Neuronal stem cell (in vitro differentiated cells): Measurements from ENCODE around the gene LAMA5.
A peak's percentile ranks its signal among the peaks of the same experiment; 100 is the strongest.

Experiments
- DNase-seq: peaks from one replicate; pipeline ENCODE4 v3.0.0-alpha.2; 2013; ENCODE audit warnings: low spot score
- H2AFZ ChIP-seq: one replicate; pipeline ENCODE4 v1.6.1; 2013; ENCODE audit warnings: mild to moderate bottlenecking, low read length, inconsistent platforms
- H2AK5ac ChIP-seq: 2 replicates; pipeline ENCODE4 v1.6.1; 2013; ENCODE audit warnings: low read depth, mild to moderate bottlenecking, inconsistent platforms, low read length, moderate library complexity, mixed read lengths
- H2BK120ac ChIP-seq: 2 replicates; pipeline ENCODE4 v1.6.1; 2013; ENCODE audit warnings: low read depth, mild to moderate bottlenecking, inconsistent platforms, low read length, moderate library complexity, mixed read lengths
- H2BK12ac ChIP-seq: one replicate; pipeline ENCODE4 v1.6.1; 2013; ENCODE audit warnings: low read length, inconsistent platforms
- H2BK15ac ChIP-seq: 2 replicates; pipeline ENCODE4 v1.6.1; 2013; ENCODE audit warnings: mild to moderate bottlenecking, low read length, inconsistent platforms, mixed read lengths
- H2BK5ac ChIP-seq: one replicate; pipeline ENCODE4 v1.6.1; 2013; ENCODE audit warnings: inconsistent platforms, mild to moderate bottlenecking, low read length, moderate library complexity
- H3K14ac ChIP-seq: one replicate; pipeline ENCODE4 v1.6.1; 2013; ENCODE audit warnings: low read length, inconsistent platforms
- H3K18ac ChIP-seq: 2 replicates; pipeline ENCODE4 v1.6.1; 2013; ENCODE audit warnings: low read length, inconsistent platforms
- H3K23ac ChIP-seq: 2 replicates; pipeline ENCODE4 v1.6.1; 2013; ENCODE audit warnings: low read depth, mild to moderate bottlenecking, mixed read lengths, low read length, inconsistent platforms; ENCODE audit not compliant: poor library complexity
- H3K27ac ChIP-seq: replicated peaks from 3 replicates; pipeline ENCODE4 v1.5.1; 2013; ENCODE audit warnings: low read length, inconsistent platforms
- H3K27me3 ChIP-seq, 3 experiments: 2 replicates each; pipeline ENCODE4 v1.6.1; 2013; ENCODE audit warnings: low read length in 3 of 3, mild to moderate bottlenecking in 2 of 3, inconsistent platforms in 1 of 3, low read depth in 1 of 3, mixed read lengths in 1 of 3, moderate library complexity in 1 of 3; ENCODE audit not compliant: control insufficient read depth in 3 of 3, insufficient read depth in 3 of 3
- H3K36me3 ChIP-seq, 2 donors: replicated peaks in 1 of 2; 2 replicates each; pipeline ENCODE4 v1.6.1; 2013; ENCODE audit warnings: low read length in 2 of 2; ENCODE audit not compliant: control insufficient read depth in 2 of 2, insufficient read depth in 2 of 2
- H3K4ac ChIP-seq: 2 replicates; pipeline ENCODE4 v1.6.1; 2013; ENCODE audit warnings: inconsistent platforms, mild to moderate bottlenecking, low read length, moderate library complexity
- H3K4me1 ChIP-seq, 2 donors: 1 replicate in 1 of 2; 2 replicates in 1 of 2; pipeline ENCODE4 v1.6.1; 2013; ENCODE audit warnings: low read length in 2 of 2, low read depth in 1 of 2; ENCODE audit not compliant: control insufficient read depth in 2 of 2, insufficient read depth in 1 of 2
- H3K4me2 ChIP-seq: one replicate; pipeline ENCODE4 v1.6.1; 2013; ENCODE audit warnings: mild to moderate bottlenecking, low read length, inconsistent platforms; ENCODE audit not compliant: insufficient read depth, poor library complexity, severe bottlenecking
- H3K4me3 ChIP-seq, 2 donors: 2 replicates each; pipeline ENCODE4 v1.5.1; 2013; ENCODE audit warnings: low read length in 2 of 2, mild to moderate bottlenecking in 2 of 2, inconsistent platforms in 1 of 2, moderate library complexity in 1 of 2
- H3K79me1 ChIP-seq: one replicate; pipeline ENCODE4 v1.6.1; 2013; ENCODE audit warnings: low read depth, mild to moderate bottlenecking, inconsistent platforms, low read length, moderate library complexity
- H3K9ac ChIP-seq: one replicate; pipeline ENCODE4 v1.6.1; 2013; ENCODE audit warnings: mild to moderate bottlenecking, low read depth, low read length, inconsistent platforms; ENCODE audit not compliant: poor library complexity
- H3K9me3 ChIP-seq, 2 donors: replicated peaks in 1 of 2; 2 replicates each; pipeline versions ENCODE3 to v1.6.1; 2013; ENCODE audit warnings: low read length in 2 of 2, mild to moderate bottlenecking in 2 of 2, inconsistent platforms in 1 of 2, low read depth in 1 of 2, mixed read lengths in 1 of 2, moderate library complexity in 1 of 2; ENCODE audit not compliant: control insufficient read depth in 2 of 2, insufficient read depth in 1 of 2
- H4K8ac ChIP-seq: one replicate; pipeline ENCODE4 v1.6.1; 2013; ENCODE audit warnings: low read depth, mild to moderate bottlenecking, inconsistent platforms, low read length, moderate library complexity
- H4K91ac ChIP-seq: one replicate; pipeline ENCODE4 v1.6.1; 2013; ENCODE audit warnings: low read length, low read depth, mild to moderate bottlenecking, inconsistent platforms; ENCODE audit not compliant: poor library complexity
- WGBS, 2 donors: extraction: QIAGEN DNeasy Blood & Tissue Kit; methylation state at CpG; one replicate each; pipeline ENCODE4 v1.1.7; 2013; ENCODE audit warnings: missing lambda C conversion rate in 2 of 2, mixed read lengths in 1 of 2; ENCODE audit not compliant: insufficient read length in 2 of 2, insufficient replicate concordance in 1 of 2; ENCODE audit errors: extremely low coverage in 2 of 2; 5-methylcytosine and 5-hydroxymethylcytosine counted together

LAMA5 gene

DNA sequence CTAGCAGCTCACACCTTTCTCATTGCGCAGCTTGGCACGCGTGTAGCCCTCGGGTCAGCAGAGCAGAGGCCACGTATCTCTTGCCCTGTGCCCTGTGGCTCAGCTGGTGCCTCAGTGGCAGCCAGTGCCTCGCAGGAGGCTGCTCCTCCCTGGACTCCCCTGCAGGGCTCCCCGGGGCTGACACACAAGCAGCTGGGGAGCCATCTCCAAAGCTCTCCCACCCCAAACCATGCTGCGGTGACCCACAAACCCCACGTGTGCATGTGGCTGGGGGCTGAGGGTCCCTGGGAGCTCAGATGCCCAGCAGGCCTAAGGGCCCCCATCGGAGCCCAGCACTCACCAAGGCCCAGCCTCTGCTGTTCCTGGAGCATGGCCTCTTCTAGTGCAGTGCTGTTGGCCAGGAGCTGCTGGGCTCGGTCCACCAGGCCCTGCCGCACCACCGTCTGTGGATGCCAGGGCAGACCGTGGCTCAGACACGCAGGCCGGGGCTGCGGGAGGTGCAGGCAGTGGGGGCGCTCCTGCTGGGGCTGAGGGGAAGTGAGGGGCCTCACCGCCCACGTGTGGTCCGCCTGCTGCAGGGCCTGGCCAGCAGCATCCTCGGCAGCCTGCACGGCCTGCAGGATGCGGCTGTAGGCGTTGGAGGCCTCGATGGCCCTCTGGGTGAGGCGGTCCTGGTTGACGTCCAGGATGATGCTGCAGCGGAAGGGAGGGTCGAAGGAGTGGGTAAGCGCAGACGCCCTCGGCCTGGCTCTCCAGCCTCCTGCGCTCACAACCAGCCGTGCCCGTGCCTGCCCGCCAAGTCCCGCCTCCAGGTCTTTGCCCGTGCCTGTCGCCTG is 50.6 kb downstream of the LAMA5 start:
- peak overlapping the region; percentile 7 for H3K9ac ChIP-seq
- H2BK120ac ChIP-seq, result no peak overlapping the region
- H3K79me1 ChIP-seq, result peaks cover 10% of the 10 kb centered on the region
- no peak overlapping the region for H2AFZ ChIP-seq
- no peak overlapping the region for H2AK5ac ChIP-seq
- no peak overlapping the region for H2BK12ac ChIP-seq
- H3K36me3 ChIP-seq, result peaks cover 65 to 74% of the 10 kb centered on the region in 2 donors
- H3K27ac ChIP-seq, result no peak overlapping the region
- H3K4me3 ChIP-seq, result no peak overlapping the region
- H2BK5ac ChIP-seq, result no peak overlapping the region
- H4K91ac ChIP-seq, result no peak overlapping the region
- peak overlapping the region; percentile 13 for H3K23ac ChIP-seq
- no peaks in the 10 kb centered on the region for H3K9me3 ChIP-seq
- H3K4me2 ChIP-seq, result no peak overlapping the region
- WGBS, 2 donors, result no CpG with 5 or more reads among the region's 40 CpGs
- no peak overlapping the region for H4K8ac ChIP-seq
- H3K4ac ChIP-seq, result no peak overlapping the region
- H3K14ac ChIP-seq, result no peak overlapping the region
- no peak for DNase-seq
- H3K4me1 ChIP-seq, result no peaks in the 10 kb centered on the region
- H3K27me3 ChIP-seq, result no peaks in the 10 kb centered on the region
- H3K18ac ChIP-seq, result no peak overlapping the region
- H2BK15ac ChIP-seq, result no peak overlapping the region

GRCh38 chr20:62315773-62316172 is 51.3 kb downstream of the LAMA5 start:
- no peaks in the 10 kb centered on the region for H3K9me3 ChIP-seq
- H2BK15ac ChIP-seq, result no peak overlapping the region
- H4K8ac ChIP-seq, result no peak overlapping the region
- H3K9ac ChIP-seq, result no peak overlapping the region
- no peak overlapping the region for H2AFZ ChIP-seq
- peaks cover 69 to 78% of the 10 kb centered on the region in 2 donors for H3K36me3 ChIP-seq
- H3K4ac ChIP-seq, result no peak overlapping the region
- no peaks in the 10 kb centered on the region for H3K27me3 ChIP-seq
- no peak overlapping the region for H4K91ac ChIP-seq
- no peak overlapping the region for H2BK120ac ChIP-seq
- no peak overlapping the region for H2BK12ac ChIP-seq
- WGBS, 2 donors, result no CpG with 5 or more reads among the region's 12 CpGs
- no peak overlapping the region for H3K18ac ChIP-seq
- H3K79me1 ChIP-seq, result peaks cover 11% of the 10 kb centered on the region
- H3K27ac ChIP-seq, result no peak overlapping the region
- H2AK5ac ChIP-seq, result no peak overlapping the region
- H3K23ac ChIP-seq, result no peak overlapping the region
- H3K4me3 ChIP-seq, result no peak overlapping the region
- no peak overlapping the region for H3K4me2 ChIP-seq
- no peak overlapping the region for H2BK5ac ChIP-seq
- DNase-seq, result no peak
- no peak overlapping the region for H3K14ac ChIP-seq
- no peaks in the 10 kb centered on the region for H3K4me1 ChIP-seq

- Histone ChIP-seq H3K9me3 (no peaks in the 10 kb centered on the region), H4K8ac (peak overlapping the region; percentile 43), H3K14ac (no peak overlapping the region), H3K27ac (no peak overlapping the region), H3K23ac (peak overlapping the region; percentile 31), H3K18ac (peak overlapping the region; percentile 28), H2BK5ac (no peak overlapping the region), H3K4me2 (no peak overlapping the region), H3K79me1 (peaks cover 9% of the 10 kb centered on the region), H3K27me3 (no peaks in the 10 kb centered on the region), H2BK120ac (no peak overlapping the region), H3K36me3 (peaks cover 68 to 74% of the 10 kb centered on the region in 2 donors), H2AK5ac (no peak overlapping the region), H2BK15ac (no peak overlapping the region), H3K9ac (peak overlapping the region; percentile 77), H3K4me1 (no peaks in the 10 kb centered on the region), H3K4ac (no peak overlapping the region), H4K91ac (no peak overlapping the region), H2BK12ac (no peak overlapping the region), H3K4me3 (peak overlapping the region in 1 of 2 donors; percentile 55), H2AFZ (no peak overlapping the region)
- DNase-seq, result no peak
- WGBS, 2 donors, result no CpG with 5 or more reads among the region's 25 CpGs
Observed at GRCh38 chr20:62314711-62315302, 52.3 kb downstream of the LAMA5 start.

DNA sequence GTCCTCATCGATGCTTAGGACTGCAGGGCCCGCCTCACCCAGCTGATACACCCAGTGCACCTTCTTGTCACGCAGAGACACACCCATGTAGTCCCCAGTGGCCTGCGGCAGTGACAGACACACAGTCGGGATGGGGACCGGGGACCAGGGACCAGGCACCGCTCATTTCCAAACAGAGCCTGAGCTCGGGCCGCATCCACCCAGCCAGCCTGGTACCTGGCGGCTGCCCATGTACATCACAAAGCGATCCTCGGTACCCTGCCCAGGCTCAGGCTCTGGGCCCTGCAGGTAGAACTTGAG is 52.8 kb downstream of the LAMA5 start:
- no peak overlapping the region for H3K4me3 ChIP-seq
- WGBS, 2 donors, result no CpG with 5 or more reads among the region's 12 CpGs
- H4K8ac ChIP-seq, result no peak overlapping the region
- no peak overlapping the region for H2AFZ ChIP-seq
- no peaks in the 10 kb centered on the region for H3K4me1 ChIP-seq
- peaks cover 68 to 73% of the 10 kb centered on the region in 2 donors for H3K36me3 ChIP-seq
- H3K4ac ChIP-seq, result no peak overlapping the region
- no peak overlapping the region for H3K14ac ChIP-seq
- H3K9ac ChIP-seq, result no peak overlapping the region
- no peak for DNase-seq
- no peak overlapping the region for H2BK15ac ChIP-seq
- H3K79me1 ChIP-seq, result peaks cover 9% of the 10 kb centered on the region
- no peak overlapping the region for H3K4me2 ChIP-seq
- no peak overlapping the region for H3K27ac ChIP-seq
- no peak overlapping the region for H4K91ac ChIP-seq
- no peak overlapping the region for H3K18ac ChIP-seq
- no peak overlapping the region for H2BK5ac ChIP-seq
- no peak overlapping the region for H2BK120ac ChIP-seq
- peak overlapping the region; percentile 65 for H3K23ac ChIP-seq
- H2BK12ac ChIP-seq, result no peak overlapping the region
- H3K27me3 ChIP-seq, result no peaks in the 10 kb centered on the region
- no peaks in the 10 kb centered on the region for H3K9me3 ChIP-seq
- no peak overlapping the region for H2AK5ac ChIP-seq
